ENCODE results near the gene BCR.

The BCR gene

DNA sequence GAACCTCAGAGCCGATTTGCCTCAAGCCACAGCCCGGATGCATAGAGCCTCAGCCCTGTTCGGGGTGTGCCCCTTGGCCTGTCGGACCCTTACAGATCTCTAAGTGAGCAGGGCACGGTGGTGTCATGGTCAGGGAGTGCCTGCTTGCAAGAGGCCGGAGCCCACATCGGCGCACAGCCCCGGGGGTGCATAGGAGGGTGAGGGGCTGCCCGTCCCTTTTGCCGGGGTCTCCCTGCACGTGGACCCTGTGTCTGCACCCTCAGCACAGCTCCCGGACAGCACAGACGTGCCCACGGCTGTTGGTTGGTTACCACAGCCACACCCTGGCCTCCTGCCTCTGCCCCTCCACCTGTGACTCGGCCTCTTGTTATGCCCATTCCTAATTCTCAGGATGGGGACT, 28.5 kb upstream of the BCR start:
- no peak for DNase-seq (ENCODE audit: low spot score)

DNA sequence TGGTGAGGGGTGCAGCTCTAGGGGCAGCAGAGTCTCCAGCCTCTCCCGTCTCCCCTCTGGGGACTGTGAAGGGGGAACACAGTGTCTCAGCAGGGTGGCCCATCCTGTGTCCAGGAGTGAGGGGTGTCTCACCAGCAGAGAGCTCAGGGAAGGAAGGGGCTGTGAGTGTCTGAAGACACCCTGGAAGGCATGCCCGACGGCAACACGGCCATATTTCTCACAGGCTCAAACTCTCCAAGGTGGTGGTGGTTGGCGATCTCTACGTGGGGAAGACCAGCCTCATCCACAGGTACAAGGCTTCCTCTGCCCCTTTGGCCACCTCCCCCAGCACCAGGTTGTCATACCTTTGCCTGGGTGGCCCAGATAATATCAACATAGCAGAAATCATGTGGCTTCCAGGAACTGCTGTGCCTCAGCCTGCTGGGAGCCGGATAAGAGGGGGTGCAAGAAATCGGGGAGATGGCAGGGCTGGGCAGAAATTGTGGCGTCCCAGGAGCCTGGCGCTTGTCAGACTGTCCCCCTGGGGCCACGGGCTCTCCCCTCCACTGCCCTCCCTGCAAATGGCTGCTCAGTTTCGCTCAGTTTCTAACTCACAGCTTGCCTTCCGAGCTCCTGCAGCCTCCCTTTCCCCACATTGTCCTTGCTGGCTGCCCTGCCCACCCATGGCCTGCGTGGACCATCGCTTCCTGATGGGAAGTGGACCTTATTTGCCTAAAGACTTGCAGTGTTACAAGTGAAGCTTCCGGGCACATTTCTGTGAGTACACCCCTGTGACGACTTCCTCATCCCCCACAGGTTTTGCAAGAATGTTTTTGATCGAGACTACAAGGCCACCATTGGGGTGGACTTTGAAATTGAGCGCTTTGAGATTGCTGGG, 27.8 kb upstream of the BCR start:
- DNase-seq (ENCODE audit: low spot score) = no peak

DNA sequence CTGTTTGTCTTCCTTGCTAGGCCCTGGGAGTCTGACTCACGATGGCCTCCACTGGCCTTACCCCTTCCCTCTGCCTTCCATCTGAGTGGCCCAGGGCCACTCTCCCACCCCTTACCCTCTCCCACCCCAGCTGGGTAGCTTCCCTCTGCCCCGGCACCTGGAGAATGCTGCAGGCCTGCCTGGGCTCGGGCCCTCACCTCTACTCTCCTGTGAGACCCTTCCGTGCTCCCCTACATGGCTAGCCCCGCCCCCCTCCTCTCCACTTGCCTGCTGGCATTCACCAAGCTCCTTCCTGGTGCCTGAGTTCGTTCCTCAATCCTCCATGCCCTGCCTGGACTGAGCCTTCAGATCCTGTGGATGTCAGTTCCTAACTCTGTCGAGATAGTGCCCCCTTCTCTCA, 26.3 kb upstream of the BCR start:
- no peak for DNase-seq (ENCODE audit: low spot score)

DNA sequence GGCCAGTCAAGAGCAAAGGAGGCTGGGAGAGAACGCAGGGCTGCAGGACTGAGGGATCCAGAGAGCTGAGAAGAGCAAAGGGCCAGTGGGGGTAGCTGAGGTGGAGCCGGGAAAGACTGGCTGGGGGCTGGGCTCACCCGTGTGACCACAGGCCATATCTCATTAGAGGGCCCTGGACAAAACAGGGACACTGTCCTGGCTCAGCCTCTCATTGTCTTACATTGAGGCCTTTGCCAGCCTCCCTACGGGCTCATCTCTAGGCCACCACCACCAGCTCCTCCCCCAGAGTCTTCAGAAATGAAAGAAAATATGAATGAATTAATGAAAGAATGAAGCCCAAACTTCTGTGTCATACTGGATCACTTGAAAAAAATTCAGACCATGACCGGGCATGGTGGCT, 25.8 kb upstream of the BCR start:
- no peak for DNase-seq (ENCODE audit: low spot score)

DNA sequence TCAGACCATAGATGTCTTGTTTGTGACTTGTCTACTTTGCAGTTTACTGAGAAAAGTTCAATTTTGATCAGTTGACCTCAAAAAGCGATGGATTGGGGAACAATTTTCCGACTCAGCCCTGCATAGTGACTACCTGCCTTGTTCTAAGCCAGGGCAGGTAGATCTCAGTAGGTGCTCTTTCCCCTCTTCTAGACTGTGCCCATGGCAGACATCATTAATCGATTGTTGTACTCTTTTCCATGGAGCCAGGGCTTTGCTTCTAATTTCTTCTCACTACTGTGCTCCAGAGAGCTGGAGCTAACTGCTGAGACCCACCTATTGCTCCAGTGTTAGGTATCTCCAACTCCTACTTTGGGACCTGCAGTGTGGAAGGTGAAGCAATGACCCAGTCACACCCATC, 25.2 kb upstream of the BCR start:
- DNase-seq (ENCODE audit: low spot score) = no peak

DNA sequence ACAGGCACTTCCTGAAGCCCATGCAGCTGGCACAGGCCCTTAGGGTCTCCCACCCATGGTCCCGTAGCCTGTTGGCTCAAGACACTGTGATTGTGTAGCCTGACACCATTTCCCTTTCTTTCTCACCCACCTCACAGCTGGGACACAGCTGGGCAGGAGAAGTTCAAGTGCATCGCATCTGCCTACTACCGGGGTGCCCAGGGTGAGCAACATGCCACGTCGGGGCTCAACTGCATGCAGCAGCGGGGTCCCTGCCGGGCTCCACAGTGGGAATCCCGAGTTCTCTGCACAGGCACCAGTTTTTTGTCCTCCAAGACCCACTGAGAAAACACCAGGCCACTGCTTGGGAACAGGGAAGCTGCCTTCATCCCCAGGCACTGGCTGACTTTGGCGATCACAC, 24.5 kb upstream of the BCR start:
- no peak for DNase-seq (ENCODE audit: low spot score)

DNA sequence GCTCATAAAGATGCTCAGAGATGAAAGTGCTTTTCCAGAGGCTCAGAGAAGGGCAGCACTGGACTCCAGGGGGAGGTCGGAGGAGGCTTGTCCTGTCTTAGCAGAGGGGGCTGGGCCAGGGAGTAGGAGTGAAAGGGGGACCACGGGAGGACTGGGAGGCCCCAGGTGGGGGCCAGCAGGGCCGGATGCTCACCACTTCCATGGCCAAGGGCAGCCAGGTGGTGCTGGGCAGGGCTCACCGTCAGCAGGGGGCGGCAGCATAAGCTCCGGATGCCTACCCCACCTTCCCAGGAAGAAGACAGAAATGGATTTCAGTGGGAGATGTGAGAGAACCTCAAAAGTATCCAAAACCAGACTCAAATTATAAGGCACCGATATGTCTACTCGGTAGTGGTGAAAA, 24.0 kb upstream of the BCR start:
- no peak for DNase-seq (ENCODE audit: low spot score)

DNA sequence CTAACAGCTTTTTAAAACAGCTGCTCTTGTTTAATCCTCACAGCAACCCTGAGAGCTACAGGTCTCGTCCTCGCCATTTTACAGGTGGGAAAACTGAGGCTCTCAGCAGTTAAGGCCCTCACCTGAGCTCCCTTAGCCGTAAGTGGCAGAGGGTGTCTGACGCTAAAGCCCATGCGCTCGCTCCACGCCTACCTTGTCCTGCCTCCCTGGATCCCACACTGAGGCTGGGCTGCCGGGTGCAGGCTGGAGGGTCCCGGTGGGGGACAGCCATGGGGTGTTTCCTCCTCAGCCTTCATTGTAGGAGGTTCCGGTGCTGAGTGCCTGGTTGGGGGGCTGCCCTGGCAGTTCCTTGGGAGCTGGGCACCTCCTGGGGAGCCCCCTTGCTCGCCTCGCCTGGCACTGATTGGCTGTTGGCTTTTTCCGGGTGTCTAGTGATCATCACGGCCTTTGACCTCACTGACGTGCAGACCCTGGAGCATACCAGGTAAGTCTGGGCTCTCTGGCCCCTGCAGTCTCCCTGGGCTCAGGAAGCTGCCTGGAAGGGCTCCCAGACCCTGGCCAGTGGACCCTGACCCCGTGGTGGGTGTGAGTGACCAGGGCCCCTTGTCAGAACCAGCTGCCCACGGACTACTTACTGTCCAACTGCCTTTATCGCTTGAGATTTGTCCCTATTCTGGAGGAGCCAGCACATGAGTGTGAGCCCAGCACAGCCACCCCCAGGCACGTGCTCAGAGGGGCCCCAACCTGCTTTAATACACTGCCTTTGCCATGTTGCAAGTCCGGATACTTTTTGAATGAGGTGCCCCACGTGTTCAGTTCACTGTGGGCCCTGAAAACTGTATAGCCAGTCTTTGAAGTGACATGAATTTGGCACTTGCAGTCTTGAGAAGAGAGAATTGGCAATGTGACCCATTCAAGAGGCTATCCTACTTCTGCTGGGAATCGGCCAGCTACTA, 22.5 kb upstream of the BCR start:
- DNase-seq (ENCODE audit: low spot score) = no peak

DNA sequence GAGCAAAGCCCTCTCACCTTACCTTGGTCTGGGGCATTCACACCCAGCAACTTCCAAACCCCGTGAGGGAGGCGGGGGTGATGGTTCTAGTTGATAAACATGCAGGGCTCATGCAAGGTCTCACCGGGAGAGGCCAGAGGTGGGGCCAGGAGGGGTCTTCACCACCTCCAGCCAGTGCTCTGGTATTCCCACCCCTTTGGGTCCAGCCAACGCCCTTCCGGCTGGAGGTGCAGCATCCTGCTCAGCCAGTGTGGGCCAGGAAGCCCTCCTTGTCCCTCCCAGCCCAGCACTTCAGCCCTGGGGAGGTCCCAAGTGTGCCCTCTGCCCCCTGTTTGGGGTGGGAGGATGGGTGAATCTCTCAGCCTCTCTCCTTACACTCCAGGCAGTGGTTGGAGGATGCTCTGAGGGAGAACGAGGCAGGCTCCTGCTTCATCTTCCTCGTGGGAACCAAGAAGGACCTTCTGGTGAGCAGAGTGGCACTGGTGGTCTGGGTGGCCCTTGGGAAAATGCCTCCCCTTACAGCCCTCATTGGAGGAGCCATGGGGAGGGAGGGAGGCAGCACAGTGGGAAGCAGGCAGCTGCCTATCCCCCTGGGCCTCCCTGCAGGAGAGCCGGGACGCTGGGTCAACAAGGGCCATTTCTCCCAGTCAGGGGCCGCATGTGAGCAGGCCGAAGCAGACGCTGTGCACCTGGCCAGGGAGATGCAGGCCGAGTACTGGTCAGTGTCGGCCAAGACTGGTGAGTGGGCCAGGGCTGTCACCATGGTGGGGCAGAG, 21.6 kb upstream of the BCR start:
- DNase-seq (ENCODE audit: low spot score) = no peak

DNA sequence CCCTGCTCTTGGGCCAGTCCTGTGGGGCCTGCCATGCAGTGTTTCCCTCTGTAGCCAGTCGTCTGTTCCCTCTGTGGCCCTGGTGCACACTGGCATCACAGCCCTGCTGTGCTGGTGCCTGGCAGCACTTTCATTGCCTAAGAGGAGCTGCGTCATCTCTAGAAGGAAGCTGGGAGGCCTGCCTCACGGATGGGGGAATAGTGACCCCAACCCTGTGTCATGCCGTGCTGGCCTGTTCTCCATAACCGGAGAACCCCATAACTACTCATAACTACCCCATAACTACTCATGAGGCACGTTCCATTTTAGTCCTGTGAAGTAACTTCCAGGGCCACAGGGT, 21.0 kb upstream of the BCR start:
- DNase-seq (ENCODE audit: low spot score) = no peak

DNA sequence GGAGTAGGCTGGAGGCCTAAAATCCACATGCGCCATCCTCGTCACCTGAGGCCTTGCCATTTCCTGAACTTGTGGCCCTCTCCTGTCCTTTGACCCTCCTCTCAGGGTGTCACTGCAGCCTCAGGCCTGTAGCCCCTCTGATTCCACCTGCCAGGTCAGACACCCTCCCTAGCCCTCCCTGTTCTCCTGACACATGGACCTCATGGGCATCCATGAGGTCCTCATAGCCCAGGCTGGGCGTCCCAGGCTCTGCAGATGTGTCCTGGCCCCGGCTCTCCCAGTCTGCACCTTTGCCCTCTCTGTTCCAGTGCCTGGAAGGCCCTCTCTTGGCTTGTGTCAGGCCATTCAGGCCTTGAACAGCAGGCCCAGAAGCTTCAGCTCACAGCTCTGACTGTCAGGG, 19.3 kb upstream of the BCR start:
- no peak for DNase-seq (ENCODE audit: low spot score)

DNA sequence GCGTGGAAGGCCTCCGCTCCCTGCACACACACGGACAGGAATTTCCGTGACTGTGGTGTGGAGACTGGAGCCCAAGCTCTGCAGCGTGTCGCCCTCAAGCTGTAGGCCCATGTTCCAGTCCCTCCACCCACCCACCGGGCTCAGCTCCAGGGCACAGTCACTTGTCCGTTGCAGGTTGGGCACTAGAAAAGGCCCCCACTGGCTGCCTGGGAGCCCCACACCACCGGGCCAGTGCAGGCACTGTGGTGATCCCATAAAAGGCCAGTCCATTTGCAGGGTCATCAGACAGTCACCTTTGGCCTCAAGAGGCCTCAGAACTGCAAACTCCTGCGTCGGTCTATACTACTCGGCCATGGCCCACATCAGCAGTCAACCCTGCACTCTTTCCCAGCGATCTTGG, 18.7 kb upstream of the BCR start:
- no peak for DNase-seq (ENCODE audit: low spot score)

DNA sequence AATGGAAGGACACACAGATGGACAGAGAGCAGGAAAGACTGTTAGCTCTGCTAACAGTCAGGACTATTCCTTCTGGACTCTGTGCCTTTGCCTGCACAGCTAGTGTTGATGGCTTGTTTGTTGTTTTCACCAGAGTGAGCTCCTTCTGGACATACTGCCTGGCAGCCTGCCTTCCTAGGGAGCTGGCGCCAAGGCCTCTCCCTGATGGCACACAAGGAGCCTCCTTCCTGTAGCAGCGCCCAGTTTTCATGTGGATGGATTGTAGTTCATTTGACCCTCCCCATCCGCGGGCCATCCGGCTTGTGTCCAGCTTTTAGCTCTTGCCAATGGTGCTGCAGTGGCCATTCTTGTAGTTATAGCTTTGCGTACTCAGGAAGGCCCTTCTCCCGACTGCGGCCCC, 16.6 kb upstream of the BCR start:
- no peak for DNase-seq (ENCODE audit: low spot score)

DNA sequence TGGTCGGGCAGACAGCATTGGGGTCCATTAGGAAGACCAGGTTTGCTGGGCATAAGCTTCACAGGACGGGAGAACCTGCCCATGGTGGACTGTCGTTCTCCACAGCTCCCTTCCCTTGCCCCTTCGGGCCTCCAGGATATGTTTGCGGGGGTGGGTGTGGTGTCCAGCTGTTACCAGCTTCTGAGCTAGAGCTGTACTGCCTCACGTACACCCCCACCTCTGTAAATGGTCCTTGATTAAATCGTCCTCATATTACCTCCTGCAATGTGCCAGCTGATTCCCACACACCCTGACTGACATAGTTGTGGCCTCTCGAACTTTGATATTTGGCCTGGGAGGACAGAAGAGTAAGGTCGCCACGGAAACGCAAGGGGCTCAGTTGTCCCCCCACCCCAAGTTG, 16.2 kb upstream of the BCR start:
- no peak for DNase-seq (ENCODE audit: low spot score)

DNA sequence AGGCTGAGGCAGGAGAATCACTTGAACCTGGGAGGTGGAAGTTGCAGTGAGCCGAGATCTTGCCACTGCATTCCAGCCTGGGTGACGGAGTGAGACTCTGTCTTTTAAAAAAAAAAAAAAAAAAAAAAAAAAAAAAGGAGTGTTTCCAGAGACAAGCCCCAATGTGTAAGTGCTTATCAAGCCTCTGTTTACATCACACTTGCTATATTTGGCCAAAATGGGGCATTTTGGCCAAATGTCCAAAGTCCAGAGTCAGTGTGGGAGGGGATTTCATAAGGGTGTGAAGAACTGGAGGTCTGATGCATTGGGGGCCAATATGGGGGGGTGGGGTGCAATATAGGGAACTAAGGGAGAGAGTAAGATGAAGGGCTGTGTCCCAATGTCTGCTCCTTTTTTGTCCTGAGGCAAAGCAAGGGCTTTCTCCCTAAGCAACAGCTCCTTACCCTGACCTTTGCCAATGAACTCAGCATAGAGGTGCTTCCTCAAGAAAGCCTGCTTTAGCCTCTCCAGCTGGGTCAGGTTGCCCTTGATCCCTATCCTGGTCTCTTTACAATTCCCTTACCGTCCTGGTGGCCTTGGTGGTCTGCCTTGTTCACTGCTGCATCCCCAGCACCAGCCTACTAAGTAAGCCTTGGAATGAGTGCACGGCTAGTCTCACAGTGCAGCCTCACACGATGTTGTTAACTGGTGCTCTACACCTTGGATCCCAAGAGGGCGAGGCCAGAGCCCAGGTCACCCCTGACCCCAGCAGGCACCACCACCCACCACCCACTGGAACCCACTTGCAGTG, 14.1 kb upstream of the BCR start:
- DNase-seq (ENCODE audit: low spot score) = no peak

DNA sequence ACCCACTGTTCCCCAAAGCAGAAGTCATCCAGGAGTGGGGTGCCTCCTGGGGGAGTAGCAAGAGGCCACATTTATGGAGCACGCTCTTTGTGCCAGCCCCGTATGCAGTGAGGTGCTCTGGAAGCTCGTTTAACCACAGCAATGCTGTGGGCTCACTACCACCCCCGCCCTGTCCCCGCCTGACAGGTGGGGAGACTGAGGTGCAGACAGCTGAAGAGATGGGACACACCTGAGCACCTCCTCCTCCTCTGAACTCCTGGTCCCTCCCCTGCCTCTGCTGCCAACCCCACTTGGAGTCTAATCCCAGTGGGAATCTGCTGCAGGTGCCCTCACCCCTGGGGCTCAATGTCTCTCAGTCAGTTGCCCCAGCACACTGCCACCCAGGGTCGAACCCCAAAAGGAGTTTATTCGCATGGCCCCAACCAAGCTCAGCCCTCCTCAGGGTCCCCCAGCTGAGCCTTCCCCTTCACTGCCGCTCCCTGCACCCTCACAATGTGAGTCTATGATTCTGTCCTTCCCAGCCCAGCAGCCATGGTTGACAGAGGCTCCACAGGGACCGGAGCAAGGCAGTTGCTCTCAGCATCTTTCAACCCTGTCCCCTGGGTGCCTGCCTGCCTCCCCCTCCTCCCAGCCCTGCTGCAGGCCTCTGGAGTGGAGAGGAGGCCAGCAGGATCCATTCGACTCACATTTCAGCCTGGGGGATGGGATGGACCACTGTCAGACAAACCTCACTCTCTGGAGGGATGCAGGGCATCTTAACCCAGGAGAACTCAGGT, 13.3 kb upstream of the BCR start:
- DNase-seq (ENCODE audit: low spot score) = no peak

DNA sequence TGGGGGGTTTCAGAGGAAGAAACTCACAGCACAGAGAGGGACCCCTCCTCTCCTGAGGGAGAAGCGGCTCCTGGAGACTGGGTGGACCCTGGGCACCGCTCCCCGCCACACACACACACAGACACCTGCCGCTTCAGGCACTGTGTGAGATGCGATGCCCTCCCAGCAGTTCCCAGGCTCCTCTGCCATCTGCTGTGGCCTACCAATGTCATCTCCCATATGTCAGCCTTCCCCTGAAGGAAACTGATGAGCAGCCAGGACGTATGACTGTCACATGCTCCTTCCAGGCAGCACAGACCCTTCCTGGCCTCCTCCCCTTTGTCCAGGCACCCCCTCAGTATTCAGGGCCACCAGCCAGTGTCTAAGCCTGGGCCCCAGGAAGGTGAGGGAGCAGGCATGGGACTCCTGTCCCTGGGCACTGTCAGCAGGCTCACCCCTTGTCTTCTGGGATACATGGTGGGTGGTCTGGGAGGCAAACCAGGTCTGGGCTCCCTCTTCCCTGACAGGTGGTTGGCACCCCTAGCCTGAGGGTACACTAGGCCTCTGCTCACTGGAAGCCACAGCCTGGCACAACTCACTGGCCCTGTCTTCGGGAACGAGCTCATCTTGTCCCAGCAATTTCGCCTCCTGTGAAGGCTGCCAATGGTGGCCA, 11.8 kb upstream of the BCR start:
- DNase-seq (ENCODE audit: low spot score) = no peak

DNA sequence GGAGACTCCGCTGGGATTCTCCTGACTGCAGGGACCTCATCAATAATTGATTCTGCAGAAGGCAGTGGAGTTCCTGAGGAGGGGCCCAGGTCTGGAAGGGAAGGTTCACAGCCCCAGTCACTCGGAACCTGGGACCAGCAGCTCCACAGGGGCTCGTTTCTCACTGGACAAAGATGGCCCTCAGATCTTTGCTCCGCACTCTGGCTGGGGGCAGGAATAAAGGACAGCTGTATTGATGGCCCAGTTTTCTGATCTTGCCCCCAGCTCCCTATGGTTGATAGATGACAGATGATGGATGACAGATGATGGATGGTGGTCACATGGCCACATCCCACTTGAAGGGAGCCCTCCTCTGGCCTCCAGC, 11.3 kb upstream of the BCR start:
- no peak for DNase-seq (ENCODE audit: low spot score)

DNA sequence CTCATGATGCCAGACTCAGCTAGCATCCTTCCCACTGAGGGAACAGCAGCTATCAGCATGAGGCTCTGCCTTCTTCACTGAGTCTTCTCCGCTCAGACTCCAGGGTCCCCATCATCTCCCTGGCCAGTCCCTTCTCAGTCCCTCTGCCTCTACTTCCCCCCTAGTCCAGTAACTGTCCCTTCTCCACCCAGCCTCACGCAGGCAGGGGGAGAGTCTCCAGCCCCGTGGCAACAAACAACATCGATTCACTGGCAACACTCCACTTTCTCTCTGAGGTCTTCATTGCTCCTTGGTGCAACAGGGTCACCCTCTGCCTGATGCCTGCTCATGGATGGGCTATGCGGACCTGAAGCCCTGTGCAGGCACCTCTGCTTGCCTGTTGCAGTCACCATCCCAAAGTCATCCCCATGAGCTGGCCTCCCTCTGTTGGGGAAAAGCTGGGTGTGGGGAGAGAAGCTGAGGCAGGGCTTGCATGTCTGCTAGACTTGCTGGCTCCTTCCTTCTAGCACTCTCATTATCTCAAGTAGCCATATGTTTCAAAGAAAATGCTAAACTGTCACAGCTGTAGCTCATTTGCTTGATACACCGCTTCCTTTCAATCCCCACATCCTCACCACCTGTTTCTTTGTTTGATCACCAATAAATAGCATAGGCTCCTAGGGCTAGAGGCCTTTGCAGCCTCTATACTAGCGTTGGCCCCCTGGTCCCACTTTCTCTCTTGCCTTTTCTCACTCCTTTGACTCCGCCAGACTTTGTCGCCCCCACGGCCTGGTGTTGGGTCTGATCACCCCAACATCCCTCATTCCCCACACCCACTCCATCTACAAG, 4.3 kb upstream of the BCR start:
- no peak for DNase-seq (ENCODE audit: low spot score)

DNA sequence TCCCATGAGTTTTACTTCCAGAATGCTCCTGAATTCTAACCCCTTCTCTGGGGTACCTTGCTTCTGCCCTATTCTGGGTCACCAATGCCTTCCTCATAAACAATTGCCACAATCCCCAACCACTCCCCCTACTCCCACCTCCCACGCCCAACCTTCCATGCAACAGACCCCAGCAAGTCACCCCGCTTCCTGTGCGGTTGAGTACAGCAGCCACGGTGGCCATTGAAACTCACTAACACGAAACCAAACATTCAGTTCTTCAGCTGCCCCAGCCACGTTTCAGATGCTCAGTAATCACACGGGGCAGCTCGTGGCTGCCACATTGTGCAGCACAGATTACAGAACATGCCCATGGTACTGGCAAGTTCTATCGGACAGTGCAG, 3.7 kb upstream of the BCR start:
- DNase-seq (ENCODE audit: low spot score) = no peak

Data from CD4-positive, alpha-beta T cell treated with Interleukin-6 at 100 ng/mL for 8 hours (primary cell).